WTC11 (cell line): ENCODE measurements around the gene PIRT. TPM values are rescaled to one million over a fixed set of nuclear protein-coding genes. Genes with fewer than 3 reads are reported as not detected.
A peak's percentile ranks its signal among the peaks of the same experiment; 100 is the strongest.

Experiments
- ATAC-seq: fragments of 200-7000 bp; cut with Tn5 transposase; 2 replicates; pipeline ENCODE4 v1.10.0; 2021; ENCODE audit warnings: mild to moderate bottlenecking, moderate library complexity
- CTCF ChIA-PET: fragments of 300-600 bp; sonication (Branson Sonifier 250); formaldehyde crosslinking; loops from one replicate; lab custom pipeline; 2021; ENCODE audit warnings: antibody characterized with exemption; lab: Charles Lee
- POLR2A ChIA-PET: fragments of 350-600 bp; sonication (Branson Sonifier 250); formaldehyde crosslinking; loops from one replicate; lab custom pipeline; 2021; ENCODE audit warnings: antibody characterized with exemption; lab: Charles Lee
- DNase-seq: peaks from one replicate; pipeline ENCODE4 v3.0.0; 2021; ENCODE audit warnings: low spot score
- H3K27ac Mint-ChIP-seq: 2 replicates; pipeline ENCODE4 v1.8.0; 2021; ENCODE audit warnings: mixed read lengths
- H3K27me3 Mint-ChIP-seq: 2 replicates; pipeline ENCODE4 v1.8.0; 2021; ENCODE audit warnings: low read depth, mild to moderate bottlenecking, moderate library complexity, mixed read lengths
- H3K36me3 Mint-ChIP-seq: 2 replicates; pipeline ENCODE4 v1.8.0; 2021; ENCODE audit warnings: mixed read lengths
- H3K4me1 Mint-ChIP-seq: 2 replicates; pipeline ENCODE4 v1.8.0; 2022; ENCODE audit warnings: mixed read lengths
- H3K4me3 Mint-ChIP-seq: 2 replicates; pipeline ENCODE4 v1.8.0; 2021; ENCODE audit warnings: mild to moderate bottlenecking, moderate library complexity, mixed read lengths
- H3K9me3 Mint-ChIP-seq: 2 replicates; pipeline ENCODE4 v1.8.0; 2021; ENCODE audit warnings: mixed read lengths
- E2F5 ChIP-seq: sonication (generic); formaldehyde crosslinking; IDR thresholded peaks from 2 replicates; pipeline ENCODE4 v1.8.1; 2022; ENCODE audit warnings: mild to moderate bottlenecking, moderate library complexity, missing genetic modification reagents
- ESRRA ChIP-seq: sonication (generic); formaldehyde crosslinking; IDR thresholded peaks from 2 replicates; pipeline ENCODE4 v1.8.1; 2022; ENCODE audit warnings: mild to moderate bottlenecking, missing genetic modification reagents, borderline replicate concordance
- FOXJ3 ChIP-seq: sonication (generic); formaldehyde crosslinking; IDR thresholded peaks from 2 replicates; pipeline ENCODE4 v1.9.0; 2021; ENCODE audit warnings: missing genetic modification reagents, mild to moderate bottlenecking, borderline replicate concordance
- GTF2I ChIP-seq: fragments of 250-450 bp; sonication (Bioruptor Pico); conservative IDR thresholded peaks from 2 replicates; pipeline ENCODE4 v1.4.0; 2021; ENCODE audit warnings: mild to moderate bottlenecking
- JUN ChIP-seq: sonication (generic); formaldehyde crosslinking; IDR thresholded peaks from 2 replicates; pipeline ENCODE4 v1.8.0; 2023; ENCODE audit warnings: mild to moderate bottlenecking, missing genetic modification reagents
- MLX ChIP-seq: sonication (generic); formaldehyde crosslinking; IDR thresholded peaks from 2 replicates; pipeline ENCODE4 v1.8.1; 2023; ENCODE audit warnings: mild to moderate bottlenecking, missing genetic modification reagents, moderate library complexity
- MYBL2 ChIP-seq: sonication (generic); formaldehyde crosslinking; IDR thresholded peaks from 2 replicates; pipeline ENCODE4 v1.8.1; 2023; ENCODE audit warnings: mild to moderate bottlenecking, moderate library complexity, missing genetic modification reagents
- PRRX2 ChIP-seq: fragments of 250-450 bp; sonication (Bioruptor Pico); IDR thresholded peaks from 2 replicates; pipeline ENCODE4 v1.8.0; 2021; ENCODE audit warnings: mild to moderate bottlenecking
- SP1 ChIP-seq: sonication (generic); formaldehyde crosslinking; conservative IDR thresholded peaks from 2 replicates; pipeline ENCODE4 v1.8.1; 2022; ENCODE audit warnings: missing genetic modification reagents
- USF1 ChIP-seq: sonication (generic); formaldehyde crosslinking; IDR thresholded peaks from 2 replicates; pipeline ENCODE4 v1.8.0; 2022; ENCODE audit warnings: mild to moderate bottlenecking, missing genetic modification reagents
- ZNF396 ChIP-seq: fragments of 250-450 bp; sonication (Bioruptor Pico); IDR thresholded peaks from 2 replicates; pipeline ENCODE4 v1.8.0; 2021; ENCODE audit warnings: mild to moderate bottlenecking, moderate library complexity, borderline replicate concordance
- ZNF425 ChIP-seq: fragments of 250-450 bp; sonication (Bioruptor Pico); conservative IDR thresholded peaks from 2 replicates; pipeline ENCODE4 v1.9.0; 2021; ENCODE audit warnings: mild to moderate bottlenecking
- total RNA-seq: library from RNA; stranded (reverse); gene quantifications from 3 replicates; pipeline ENCODE4 v1.2.3, GENCODE V29; 2021
- TF ChIP-seq, protein P1 (sequence below): sonication (generic); formaldehyde crosslinking; IDR thresholded peaks from 2 replicates; pipeline ENCODE4 v1.8.0; 2023; ENCODE audit warnings: mild to moderate bottlenecking, missing genetic modification reagents
- TF ChIP-seq, protein P2 (sequence below): sonication (generic); formaldehyde crosslinking; IDR thresholded peaks from 2 replicates; pipeline ENCODE4 v1.8.0; 2022; ENCODE audit warnings: mild to moderate bottlenecking, missing genetic modification reagents
- TF ChIP-seq, protein P3 (sequence below): sonication (generic); formaldehyde crosslinking; conservative IDR thresholded peaks from 2 replicates; pipeline ENCODE4 v1.8.1; 2022; ENCODE audit warnings: mild to moderate bottlenecking, missing genetic modification reagents

Gene PIRT
- total RNA-seq, 1 experiment from 2014 or later = not detected

GRCh38 chr17:10793256-10793655 lies 44.6 kb downstream of the PIRT start:
- ChIA-PET POLR2A (interaction anchor here (0.6 kb wide), 1 partner anchor 1163 kb away, joined by 5 read pairs; no protein-coding TSS in a partner anchor), CTCF (interaction anchor here (0.6 kb wide), 1 partner anchor 56 kb away, joined by 3 read pairs; no protein-coding TSS in a partner anchor)
- TF ChIP-seq, protein P1, sequence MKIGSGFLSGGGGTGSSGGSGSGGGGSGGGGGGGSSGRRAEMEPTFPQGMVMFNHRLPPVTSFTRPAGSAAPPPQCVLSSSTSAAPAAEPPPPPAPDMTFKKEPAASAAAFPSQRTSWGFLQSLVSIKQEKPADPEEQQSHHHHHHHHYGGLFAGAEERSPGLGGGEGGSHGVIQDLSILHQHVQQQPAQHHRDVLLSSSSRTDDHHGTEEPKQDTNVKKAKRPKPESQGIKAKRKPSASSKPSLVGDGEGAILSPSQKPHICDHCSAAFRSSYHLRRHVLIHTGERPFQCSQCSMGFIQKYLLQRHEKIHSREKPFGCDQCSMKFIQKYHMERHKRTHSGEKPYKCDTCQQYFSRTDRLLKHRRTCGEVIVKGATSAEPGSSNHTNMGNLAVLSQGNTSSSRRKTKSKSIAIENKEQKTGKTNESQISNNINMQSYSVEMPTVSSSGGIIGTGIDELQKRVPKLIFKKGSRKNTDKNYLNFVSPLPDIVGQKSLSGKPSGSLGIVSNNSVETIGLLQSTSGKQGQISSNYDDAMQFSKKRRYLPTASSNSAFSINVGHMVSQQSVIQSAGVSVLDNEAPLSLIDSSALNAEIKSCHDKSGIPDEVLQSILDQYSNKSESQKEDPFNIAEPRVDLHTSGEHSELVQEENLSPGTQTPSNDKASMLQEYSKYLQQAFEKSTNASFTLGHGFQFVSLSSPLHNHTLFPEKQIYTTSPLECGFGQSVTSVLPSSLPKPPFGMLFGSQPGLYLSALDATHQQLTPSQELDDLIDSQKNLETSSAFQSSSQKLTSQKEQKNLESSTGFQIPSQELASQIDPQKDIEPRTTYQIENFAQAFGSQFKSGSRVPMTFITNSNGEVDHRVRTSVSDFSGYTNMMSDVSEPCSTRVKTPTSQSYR (CRISPR knock-in tag) = no peak
- no peak for TF ChIP-seq FOXJ3
- no peak for TF ChIP-seq USF1 (CRISPR knock-in tag)
- TF ChIP-seq GTF2I (CRISPR knock-in tag) = no peak
- TF ChIP-seq ESRRA = no peak
- Mint-ChIP-seq H3K4me3 (no peak overlapping the region), H3K9me3 (no peaks in the 10 kb centered on the region), H3K36me3 (no peaks in the 10 kb centered on the region), H3K4me1 (peaks cover 29% of the 10 kb centered on the region), H3K27ac (no peak overlapping the region), H3K27me3 (no peaks in the 10 kb centered on the region)
- DNase-seq (no peak), ATAC-seq (no peak)

DNA sequence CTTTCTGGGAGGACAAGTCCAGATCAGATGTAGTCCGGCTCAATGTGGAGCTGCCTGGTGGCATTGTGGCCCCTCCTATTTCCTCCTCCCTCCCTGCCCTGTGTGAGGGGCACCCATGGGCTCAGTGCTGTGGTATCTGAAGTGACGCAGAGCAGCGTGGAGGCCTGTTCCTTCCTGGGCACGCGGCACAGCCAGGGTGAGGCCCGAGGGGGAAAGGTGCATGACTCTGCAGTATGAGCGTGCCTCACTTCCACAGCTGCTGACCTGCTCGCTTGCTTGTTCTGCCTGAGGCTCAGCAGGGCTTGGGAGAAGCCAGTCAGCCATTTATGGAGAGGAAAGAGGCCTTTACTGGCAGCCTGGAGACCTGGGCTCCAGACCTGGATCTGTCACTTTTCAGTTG lies 45.7 kb downstream of the PIRT start:
- Mint-ChIP-seq H3K4me3 (no peak overlapping the region), H3K27me3 (no peaks in the 10 kb centered on the region)
- POLR2A ChIA-PET = no interaction called here
- DNase-seq = no peak
- CTCF ChIA-PET = interaction anchor here (0.6 to 1.5 kb wide), 3 partner anchors 19 to 69 kb away, joined by 4 to 5 read pairs (median 5); no protein-coding TSS in a partner anchor
- TF ChIP-seq ZNF396 (CRISPR knock-in tag) (no peak), MYBL2 (CRISPR knock-in tag) (no peak), E2F5 (CRISPR knock-in tag) (no peak), PRRX2 (CRISPR knock-in tag) (no peak), ZNF425 (no peak), JUN (CRISPR knock-in tag) (no peak), ESRRA (no peak), MLX (CRISPR knock-in tag) (no peak)
- TF ChIP-seq, all 79 proteins: peak for 0
- ATAC-seq = no peak
- peaks cover 40% of the 10 kb centered on the region for H3K4me1 Mint-ChIP-seq
- no peaks in the 10 kb centered on the region for H3K36me3 Mint-ChIP-seq
- no peaks in the 10 kb centered on the region for H3K9me3 Mint-ChIP-seq
- no peak overlapping the region for H3K27ac Mint-ChIP-seq

DNA sequence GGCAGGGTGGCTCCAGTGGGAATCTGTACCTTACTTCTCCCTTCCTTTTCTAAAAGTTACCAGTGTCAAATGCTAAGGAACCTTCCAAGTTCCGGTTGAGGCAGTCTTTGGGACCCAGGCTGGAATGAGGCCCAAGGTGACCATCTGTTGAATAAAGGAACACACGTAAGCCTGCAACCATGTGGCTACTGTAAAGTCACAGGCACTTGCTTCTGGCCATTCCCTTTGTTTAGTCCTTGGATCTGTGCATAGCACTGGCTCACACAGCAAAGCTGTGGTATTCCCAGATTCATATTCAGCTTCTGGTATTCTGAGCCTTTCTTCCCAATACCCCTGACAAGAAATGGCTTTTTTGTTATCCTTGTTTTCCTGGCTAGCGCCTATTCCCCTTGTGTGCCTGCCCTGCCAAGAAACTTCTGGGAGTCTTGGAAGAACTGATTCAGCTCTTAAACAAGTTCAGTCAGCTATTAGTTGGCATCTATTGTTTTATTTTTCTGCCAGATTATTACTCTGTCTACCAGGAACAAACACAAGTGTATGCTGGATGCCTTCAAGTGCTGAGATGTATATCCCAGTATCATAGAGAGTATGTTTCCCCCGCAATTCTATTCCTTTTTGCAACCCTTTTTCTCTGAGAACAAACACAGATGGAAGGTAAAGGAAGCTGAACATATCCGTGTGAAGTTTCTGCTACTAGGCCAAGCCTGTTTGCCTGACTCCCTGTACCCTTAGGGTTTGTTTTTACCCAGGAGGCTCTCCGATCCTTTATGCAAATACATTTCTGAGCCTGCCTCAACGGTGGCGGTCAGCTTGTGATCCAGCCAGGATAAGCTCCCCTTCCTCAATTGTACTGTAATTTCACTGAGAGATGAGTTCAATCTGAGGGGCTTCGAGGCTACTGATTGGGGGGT lies 47.1 kb downstream of the PIRT start:
- Mint-ChIP-seq H3K36me3 (no peaks in the 10 kb centered on the region), H3K4me3 (no peak overlapping the region), H3K27me3 (no peaks in the 10 kb centered on the region), H3K4me1 (peaks cover 50% of the 10 kb centered on the region), H3K9me3 (no peaks in the 10 kb centered on the region), H3K27ac (peak overlapping the region; percentile 2; the same call in 1 of the 2 replicates)
- DNase-seq (no peak), ATAC-seq (peak; percentile 38)
- ChIA-PET POLR2A (interaction anchor here (0.6 to 0.9 kb wide), 3 partner anchors 50 to 54 kb away, joined by 3 read pairs; no protein-coding TSS in a partner anchor), CTCF (interaction anchor here (0.7 to 3.1 kb wide), 2 partner anchors 18 to 85 kb away, joined by 3 to 14 read pairs; no protein-coding TSS in a partner anchor)
- TF ChIP-seq, protein P2, sequence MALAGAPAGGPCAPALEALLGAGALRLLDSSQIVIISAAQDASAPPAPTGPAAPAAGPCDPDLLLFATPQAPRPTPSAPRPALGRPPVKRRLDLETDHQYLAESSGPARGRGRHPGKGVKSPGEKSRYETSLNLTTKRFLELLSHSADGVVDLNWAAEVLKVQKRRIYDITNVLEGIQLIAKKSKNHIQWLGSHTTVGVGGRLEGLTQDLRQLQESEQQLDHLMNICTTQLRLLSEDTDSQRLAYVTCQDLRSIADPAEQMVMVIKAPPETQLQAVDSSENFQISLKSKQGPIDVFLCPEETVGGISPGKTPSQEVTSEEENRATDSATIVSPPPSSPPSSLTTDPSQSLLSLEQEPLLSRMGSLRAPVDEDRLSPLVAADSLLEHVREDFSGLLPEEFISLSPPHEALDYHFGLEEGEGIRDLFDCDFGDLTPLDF = no peak
- TF ChIP-seq, protein P3, sequence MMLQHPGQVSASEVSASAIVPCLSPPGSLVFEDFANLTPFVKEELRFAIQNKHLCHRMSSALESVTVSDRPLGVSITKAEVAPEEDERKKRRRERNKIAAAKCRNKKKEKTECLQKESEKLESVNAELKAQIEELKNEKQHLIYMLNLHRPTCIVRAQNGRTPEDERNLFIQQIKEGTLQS (CRISPR knock-in tag) = no peak
- TF ChIP-seq SP1 (CRISPR knock-in tag) (no peak), USF1 (CRISPR knock-in tag) (no peak)
